ENCODE data around the gene RAMP3.
"Not testable (repeated sequence)": the region's sequence is repeated elsewhere in the genome, so short reads cannot be mapped to it uniquely, and the experiment has no call there.

The RAMP3 gene

DNA sequence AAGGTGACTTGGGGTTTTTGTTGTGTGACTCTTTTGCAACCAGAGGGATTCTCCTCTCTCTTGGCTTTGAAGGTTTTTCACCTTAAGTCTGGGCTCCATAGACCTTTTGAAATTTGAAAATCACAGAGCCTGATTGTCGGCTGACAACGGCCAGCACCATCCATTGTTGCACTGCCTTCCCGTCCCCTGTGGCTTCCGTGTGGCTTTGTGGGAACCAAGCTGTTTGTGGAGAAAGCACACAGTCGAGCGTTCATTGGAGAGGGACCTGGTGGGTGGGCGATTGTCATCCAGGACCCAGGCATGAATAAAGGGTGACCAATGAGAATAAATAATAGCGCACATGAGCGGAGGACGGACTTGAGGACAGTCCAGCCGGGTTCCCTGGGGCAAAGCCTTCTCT, 7.4 kb upstream of the RAMP3 start:
- TF ChIP-seq EZH2 (IDR thresholded peaks at IDR 0.05) (no peak), POLR2AphosphoS5 (IDR thresholded peaks at IDR 0.05; ENCODE audit: borderline replicate concordance, low read depth, low read length) (no peak), FOXP2 (optimal IDR thresholded peaks at IDR 0.05; ENCODE audit: control extremely low read depth, extremely low read length, insufficient read depth) (no peak)
- no peak overlapping the region for H3K27ac ChIP-seq
- no peaks in the 10 kb centered on the region for H3K36me3 ChIP-seq (ENCODE audit: insufficient read depth, low read length)
- no peak for DNase-seq (ENCODE audit: low read depth, low spot score)
- no peak overlapping the region for H3K4me3 ChIP-seq
- H3K9ac ChIP-seq (ENCODE audit: insufficient read length): no peak overlapping the region
- no peaks in the 10 kb centered on the region for H3K9me3 ChIP-seq (ENCODE audit: low read depth, low read length)

DNA sequence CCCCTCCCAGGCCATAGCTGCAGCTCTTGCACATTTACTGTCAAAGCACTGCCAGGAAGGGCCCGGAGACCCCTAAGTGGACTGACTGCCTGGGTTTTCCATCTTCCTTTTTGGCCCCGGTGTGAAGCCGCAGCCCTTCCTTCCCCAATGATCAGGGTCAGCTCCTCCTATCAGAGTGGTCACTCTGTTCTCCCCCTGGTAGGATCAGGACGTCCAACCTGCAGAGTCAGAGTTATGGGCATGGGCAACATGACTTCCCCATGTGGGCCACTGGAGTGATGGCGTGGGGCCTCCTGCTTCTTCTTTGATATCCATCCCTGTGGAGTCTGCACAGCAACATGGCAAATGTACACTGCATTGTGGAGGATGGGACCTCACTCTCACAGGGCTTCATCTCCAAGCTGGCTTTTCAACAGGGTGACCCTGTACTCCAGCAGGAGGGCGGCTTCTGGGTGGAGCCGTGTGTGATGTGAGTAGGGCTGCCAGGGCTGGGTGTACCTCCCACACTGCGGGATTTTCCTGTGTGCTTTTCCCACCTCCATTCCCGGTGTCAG, 6.4 kb upstream of the RAMP3 start:
- DNase-seq (ENCODE audit: low read depth, low spot score): no peak
- TF ChIP-seq FOXP2 (optimal IDR thresholded peaks at IDR 0.05; ENCODE audit: control extremely low read depth, extremely low read length, insufficient read depth) (no peak), POLR2AphosphoS5 (IDR thresholded peaks at IDR 0.05; ENCODE audit: borderline replicate concordance, low read depth, low read length) (no peak), EZH2 (IDR thresholded peaks at IDR 0.05) (no peak)
- Histone ChIP-seq H3K36me3 (ENCODE audit: insufficient read depth, low read length) (no peaks in the 10 kb centered on the region), H3K27ac (no peak overlapping the region), H3K9me3 (ENCODE audit: low read depth, low read length) (no peaks in the 10 kb centered on the region), H3K4me3 (no peak overlapping the region), H3K9ac (ENCODE audit: insufficient read length) (no peak overlapping the region)

DNA sequence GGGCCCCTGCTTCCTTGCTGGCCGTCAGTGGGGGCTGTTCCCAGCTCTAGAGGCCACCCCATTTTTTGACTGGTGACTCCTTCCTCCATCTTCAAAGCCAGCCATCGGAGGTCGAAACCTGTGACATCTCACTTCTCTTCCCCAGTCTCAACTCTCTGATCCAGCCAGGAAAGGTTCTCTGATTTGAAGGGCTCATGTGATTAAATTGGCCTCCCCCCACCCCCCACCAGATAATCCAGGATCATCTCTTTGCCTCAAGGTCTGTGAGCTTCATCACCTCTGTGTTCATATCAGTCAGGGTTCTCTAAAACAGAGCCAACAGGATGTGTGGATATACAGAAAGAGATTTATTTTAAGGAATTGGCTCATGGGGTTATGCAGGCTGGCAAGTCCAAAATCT, 5.6 kb upstream of the RAMP3 start:
- DNase-seq (ENCODE audit: low read depth, low spot score): no peak
- TF ChIP-seq POLR2AphosphoS5 (IDR thresholded peaks at IDR 0.05; ENCODE audit: borderline replicate concordance, low read depth, low read length) (no peak), FOXP2 (optimal IDR thresholded peaks at IDR 0.05; ENCODE audit: control extremely low read depth, extremely low read length, insufficient read depth) (no peak), EZH2 (IDR thresholded peaks at IDR 0.05) (no peak)
- H3K27ac ChIP-seq: no peak overlapping the region
- no peak overlapping the region for H3K4me3 ChIP-seq
- no peaks in the 10 kb centered on the region for H3K36me3 ChIP-seq (ENCODE audit: insufficient read depth, low read length)
- no peaks in the 10 kb centered on the region for H3K9me3 ChIP-seq (ENCODE audit: low read depth, low read length)
- H3K9ac ChIP-seq (ENCODE audit: insufficient read length): no peak overlapping the region

DNA sequence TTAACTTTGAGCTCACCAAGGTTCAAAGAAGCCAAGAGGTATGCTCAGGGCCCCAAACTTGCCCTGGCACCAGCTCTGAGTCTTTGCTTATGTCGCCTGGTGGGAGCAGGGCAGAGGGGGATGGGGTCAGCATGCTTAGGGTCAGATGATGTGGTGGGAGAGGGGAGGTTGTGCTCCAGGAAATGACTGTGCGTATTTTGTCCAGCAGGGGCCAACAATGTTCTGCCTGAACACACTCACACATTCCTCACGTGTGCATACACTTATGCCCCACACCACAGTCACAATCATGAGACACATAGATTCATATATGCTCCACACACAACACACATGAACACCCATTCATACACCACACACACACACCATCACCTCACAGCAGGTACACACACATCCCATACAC, 4.4 kb upstream of the RAMP3 start:
- Histone ChIP-seq H3K4me3 (no peak overlapping the region), H3K36me3 (ENCODE audit: insufficient read depth, low read length) (no peaks in the 10 kb centered on the region), H3K9me3 (ENCODE audit: low read depth, low read length) (no peaks in the 10 kb centered on the region), H3K27ac (no peak overlapping the region), H3K9ac (ENCODE audit: insufficient read length) (no peak overlapping the region)
- no peak for DNase-seq (ENCODE audit: low read depth, low spot score)
- TF ChIP-seq FOXP2 (optimal IDR thresholded peaks at IDR 0.05; ENCODE audit: control extremely low read depth, extremely low read length, insufficient read depth) (no peak), EZH2 (IDR thresholded peaks at IDR 0.05) (no peak), POLR2AphosphoS5 (IDR thresholded peaks at IDR 0.05; ENCODE audit: borderline replicate concordance, low read depth, low read length) (no peak)

DNA sequence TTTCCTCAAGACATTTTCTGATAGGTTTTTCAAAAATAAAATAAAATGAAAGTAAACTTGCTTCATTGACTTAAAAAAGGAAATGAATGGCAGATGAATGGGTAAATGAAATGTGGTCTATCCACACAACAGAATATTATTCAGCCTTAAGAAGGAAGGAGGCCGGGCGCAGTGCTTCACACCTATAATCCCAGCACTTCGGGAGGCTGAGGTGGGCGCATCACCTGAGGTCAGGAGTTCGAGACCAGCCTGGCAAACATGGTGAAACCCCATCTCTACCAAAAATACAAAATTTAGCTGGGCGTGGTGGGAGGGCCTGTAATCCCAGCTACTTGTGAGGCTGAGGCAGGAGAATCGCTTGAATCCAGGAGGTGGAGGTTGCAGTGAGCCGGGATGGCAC, 3.7 kb upstream of the RAMP3 start:
- not testable (repeated sequence) for H3K36me3 ChIP-seq (ENCODE audit: insufficient read depth, low read length); H3K27ac ChIP-seq; DNase-seq (ENCODE audit: low read depth, low spot score); H3K4me3 ChIP-seq; H3K9ac ChIP-seq (ENCODE audit: insufficient read length); H3K9me3 ChIP-seq (ENCODE audit: low read depth, low read length)

DNA sequence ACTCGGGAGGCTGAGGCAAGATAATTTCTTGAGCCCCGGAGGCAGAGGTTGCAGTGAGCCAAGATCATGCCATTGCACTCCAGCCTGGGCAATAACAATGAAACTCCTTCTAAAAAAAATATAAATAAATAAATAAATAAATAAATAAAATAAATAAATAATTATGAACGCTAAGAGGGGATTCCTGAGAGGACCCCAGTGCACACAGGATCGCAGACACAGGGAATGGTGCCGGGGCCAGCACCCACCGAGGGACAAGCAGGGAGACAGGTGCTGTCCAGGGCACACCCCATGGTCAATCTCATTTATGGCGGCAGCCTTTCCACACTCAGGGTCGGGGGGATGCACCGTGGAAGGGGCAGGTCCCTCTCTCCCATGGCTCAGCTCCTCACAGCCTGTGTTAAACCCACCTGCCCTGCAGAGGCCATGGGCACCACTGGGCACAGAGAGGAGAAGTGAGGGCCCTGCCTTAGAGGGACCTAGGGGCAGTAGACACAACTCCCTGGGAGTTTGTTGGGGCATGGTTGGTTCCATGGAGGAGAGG, 2.2 kb upstream of the RAMP3 start:
- no peak for DNase-seq (ENCODE audit: low read depth, low spot score)
- no peak for TF ChIP-seq POLR2AphosphoS5 (IDR thresholded peaks at IDR 0.05; ENCODE audit: borderline replicate concordance, low read depth, low read length)
- no peak for TF ChIP-seq FOXP2 (optimal IDR thresholded peaks at IDR 0.05; ENCODE audit: control extremely low read depth, extremely low read length, insufficient read depth)
- H3K9ac ChIP-seq (ENCODE audit: insufficient read length): no peak overlapping the region

DNA sequence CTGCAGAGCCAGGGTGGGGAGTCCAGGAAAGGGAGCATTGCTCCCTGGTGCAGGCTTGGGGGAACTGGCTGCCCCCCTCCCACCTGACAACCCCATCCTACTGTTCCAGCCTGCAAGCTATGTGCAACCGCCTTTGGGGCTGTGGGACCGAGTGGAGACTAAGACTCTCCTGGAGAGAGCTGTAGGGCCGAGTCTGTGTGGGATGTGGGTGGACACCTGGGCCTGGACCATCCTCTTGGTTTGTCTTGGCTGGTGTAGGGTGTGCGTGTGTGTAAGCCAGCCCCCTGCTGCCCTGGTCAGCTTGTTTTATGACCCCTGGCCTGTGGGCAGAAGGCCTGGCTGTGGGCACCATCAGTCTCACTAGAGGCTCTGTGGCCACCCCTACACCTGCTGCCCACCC, 1.6 kb upstream of the RAMP3 start:
- Histone ChIP-seq H3K36me3 (ENCODE audit: insufficient read depth, low read length) (no peaks in the 10 kb centered on the region), H3K4me3 (no peak overlapping the region), H3K9me3 (ENCODE audit: low read depth, low read length) (no peaks in the 10 kb centered on the region), H3K9ac (ENCODE audit: insufficient read length) (no peak overlapping the region), H3K27ac (no peak overlapping the region)
- TF ChIP-seq FOXP2 (optimal IDR thresholded peaks at IDR 0.05; ENCODE audit: control extremely low read depth, extremely low read length, insufficient read depth): no peak
- no peak for TF ChIP-seq EZH2 (IDR thresholded peaks at IDR 0.05)
- no peak for DNase-seq (ENCODE audit: low read depth, low spot score)

More for the DNA sequence above, 2.2 kb upstream of the RAMP3 start:
- no peak overlapping the region for H3K4me3 ChIP-seq
- H3K36me3 ChIP-seq (ENCODE audit: insufficient read depth, low read length): no peaks in the 10 kb centered on the region
- no peaks in the 10 kb centered on the region for H3K9me3 ChIP-seq (ENCODE audit: low read depth, low read length)
- H3K27ac ChIP-seq: no peak overlapping the region

DNA sequence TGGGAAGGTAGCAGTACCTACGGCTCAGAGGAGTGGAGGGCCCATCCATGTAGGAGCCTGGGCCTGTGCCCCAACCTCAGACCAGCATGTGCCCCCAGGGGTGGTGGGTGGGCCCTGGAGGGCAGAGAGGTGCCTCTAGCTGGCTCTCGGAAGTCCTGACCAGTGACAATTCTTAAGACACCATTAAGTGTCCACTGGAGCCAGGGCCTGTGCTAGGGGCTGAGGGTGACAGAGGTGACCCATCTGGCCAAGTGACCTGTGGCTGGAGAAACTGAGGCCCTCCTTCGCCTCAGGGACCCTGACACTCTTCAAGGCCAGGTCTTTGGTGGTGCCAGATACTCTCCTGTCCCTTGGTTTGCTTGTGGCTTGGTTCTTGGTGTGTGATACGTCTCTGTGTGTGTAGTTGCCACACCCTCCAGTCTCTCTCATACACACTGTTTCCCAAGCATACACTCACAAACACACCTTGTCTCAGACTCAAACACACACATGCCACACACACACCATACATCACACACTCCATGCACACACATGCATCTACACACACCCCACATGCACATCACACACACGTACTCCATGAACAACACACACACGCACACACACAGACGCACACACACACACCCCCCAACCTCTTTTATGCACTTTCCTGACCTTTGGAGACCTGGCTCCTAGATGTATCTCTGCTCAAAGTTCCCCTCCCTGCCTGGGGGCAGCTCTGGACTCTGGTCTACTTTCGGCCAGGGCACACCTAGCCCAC, 897 bp upstream of the RAMP3 start:
- Histone ChIP-seq H3K4me3 (no peak overlapping the region), H3K27ac (no peak overlapping the region)

DNA sequence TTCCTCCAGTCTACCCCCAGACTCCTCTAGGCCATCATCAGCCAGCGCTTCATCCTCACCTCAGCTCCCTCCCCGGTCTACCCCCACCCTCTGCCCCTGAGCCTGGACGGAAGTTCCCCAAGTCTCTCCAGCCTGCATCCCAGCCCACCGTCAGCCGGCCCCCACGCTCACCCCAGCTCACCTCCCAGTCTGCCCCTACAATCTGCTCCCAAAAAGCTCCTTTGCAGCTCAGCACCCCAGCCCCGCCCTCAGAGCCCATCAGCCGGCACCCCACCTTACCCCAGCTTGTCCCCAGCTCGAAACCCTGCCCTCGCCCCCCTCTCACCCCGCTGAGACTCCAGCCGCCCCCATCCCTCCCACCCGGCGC, 322 bp upstream of the RAMP3 start:
- Histone ChIP-seq H3K36me3 (ENCODE audit: insufficient read depth, low read length) (no peaks in the 10 kb centered on the region), H3K9ac (ENCODE audit: insufficient read length) (no peak overlapping the region), H3K4me3 (no peak overlapping the region), H3K27ac (no peak overlapping the region), H3K9me3 (ENCODE audit: low read depth, low read length) (no peaks in the 10 kb centered on the region)
- no peak for DNase-seq (ENCODE audit: low read depth, low spot score)
- no peak for TF ChIP-seq EZH2 (IDR thresholded peaks at IDR 0.05)
- no peak for TF ChIP-seq POLR2AphosphoS5 (IDR thresholded peaks at IDR 0.05; ENCODE audit: borderline replicate concordance, low read depth, low read length)
- TF ChIP-seq FOXP2 (optimal IDR thresholded peaks at IDR 0.05; ENCODE audit: control extremely low read depth, extremely low read length, insufficient read depth): no peak

More for the DNA sequence above, 897 bp upstream of the RAMP3 start:
- Histone ChIP-seq H3K36me3 (ENCODE audit: insufficient read depth, low read length) (no peaks in the 10 kb centered on the region), H3K9me3 (ENCODE audit: low read depth, low read length) (no peaks in the 10 kb centered on the region), H3K9ac (ENCODE audit: insufficient read length) (no peak overlapping the region)
- no peak for DNase-seq (ENCODE audit: low read depth, low spot score)
- TF ChIP-seq EZH2 (IDR thresholded peaks at IDR 0.05) (no peak), FOXP2 (optimal IDR thresholded peaks at IDR 0.05; ENCODE audit: control extremely low read depth, extremely low read length, insufficient read depth) (no peak), POLR2AphosphoS5 (IDR thresholded peaks at IDR 0.05; ENCODE audit: borderline replicate concordance, low read depth, low read length) (no peak)

Data from SK-N-MC (cell line).